Suppressor macrophage treated with lipopolysaccharide for 4 hours (primary cell): ENCODE measurements around the gene CTXN1.
"Not testable (repeated sequence)": the region's sequence is repeated elsewhere in the genome, so short reads cannot be mapped to it uniquely, and the experiment has no call there.

Experiments used
- DNase-seq: peaks from one replicate; pipeline ENCODE4 v3.0.0-alpha.2; 2020

CTXN1 gene

GRCh38 chr19:7924651-7925170 is 1.2 kb downstream of the CTXN1 start:
- no peak for DNase-seq

DNA sequence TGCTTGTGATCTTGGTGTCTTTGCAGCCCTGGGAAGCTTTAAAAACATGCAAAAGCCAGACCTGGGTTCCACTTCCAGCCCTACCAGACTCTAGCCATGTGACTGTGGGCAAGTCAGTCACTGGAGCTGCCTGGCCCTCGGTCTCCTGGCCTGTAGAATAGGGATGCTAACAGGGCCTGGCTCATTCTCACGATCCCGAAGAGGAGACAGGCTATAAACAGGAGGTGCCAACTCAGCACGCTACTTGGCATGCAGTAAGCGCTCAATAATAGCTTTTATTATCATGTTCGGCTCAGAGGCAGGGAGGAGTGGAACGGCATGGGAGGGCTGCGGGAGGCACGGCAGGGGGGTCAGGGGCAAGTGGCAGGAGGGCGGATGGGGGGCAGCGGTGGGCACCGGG is 1.7 kb downstream of the CTXN1 start:
- DNase-seq: no peak

DNA sequence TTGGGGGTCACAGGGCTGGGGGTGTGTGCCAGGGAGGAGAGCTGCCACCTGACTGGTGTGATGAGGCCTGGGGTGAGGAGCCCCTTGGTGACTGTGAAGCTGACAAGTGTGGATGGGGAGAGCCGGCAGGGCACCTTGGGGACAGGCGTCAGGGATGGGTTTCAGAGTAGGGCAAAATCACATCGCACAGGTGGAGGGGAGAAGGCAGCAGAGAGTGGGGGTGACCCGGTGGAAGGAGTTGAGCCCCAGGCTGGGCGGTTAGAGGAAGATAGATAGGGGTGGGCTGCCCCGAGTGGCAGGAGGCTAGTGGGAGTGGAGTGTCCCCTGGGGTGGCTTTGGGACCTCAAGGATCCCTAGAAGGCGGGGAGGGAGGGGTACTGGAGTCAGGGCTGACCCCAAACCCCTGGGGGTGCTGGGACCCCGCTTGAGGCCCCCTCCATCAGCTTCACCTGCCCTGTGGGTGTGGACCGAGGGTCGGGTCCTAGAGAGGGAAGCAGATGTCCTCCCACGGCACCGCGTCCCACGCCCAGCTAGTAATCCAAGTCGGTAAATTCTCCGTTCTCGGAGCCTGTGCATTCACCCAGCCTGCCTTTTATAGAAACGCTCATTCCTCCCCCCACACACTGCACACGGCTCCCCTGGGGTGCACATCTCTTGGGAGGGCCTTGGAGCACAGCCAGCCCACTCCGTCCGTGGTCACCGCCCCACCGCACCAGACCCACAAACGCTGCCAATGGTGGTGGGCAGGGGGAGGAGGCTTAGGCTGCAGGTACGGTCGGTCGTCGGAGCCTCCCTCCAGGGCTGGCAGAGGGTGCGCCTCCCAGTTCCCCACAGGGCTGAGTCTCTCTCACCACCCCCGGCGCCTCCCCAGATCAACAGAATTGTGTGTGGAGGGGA is 2.4 kb downstream of the CTXN1 start:
- no peak for DNase-seq

DNA sequence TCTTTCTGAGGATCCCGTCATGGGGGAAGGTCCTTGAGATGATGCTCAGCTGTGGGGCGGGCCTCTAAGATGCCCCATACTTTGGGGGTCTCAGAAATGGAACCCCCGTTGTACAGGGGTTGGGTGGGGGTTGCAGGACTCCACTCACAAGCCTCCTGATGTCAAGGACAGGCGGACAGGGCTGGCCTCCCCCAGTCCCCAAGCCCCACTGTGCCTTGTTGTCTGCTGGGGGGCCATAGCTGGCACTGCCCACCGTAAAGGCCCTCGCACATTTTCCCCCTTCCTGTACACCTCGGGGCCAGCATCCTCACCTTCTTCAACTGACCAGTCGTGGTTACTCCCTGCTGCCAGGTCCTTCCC is 3.1 kb downstream of the CTXN1 start:
- no peak for DNase-seq

DNA sequence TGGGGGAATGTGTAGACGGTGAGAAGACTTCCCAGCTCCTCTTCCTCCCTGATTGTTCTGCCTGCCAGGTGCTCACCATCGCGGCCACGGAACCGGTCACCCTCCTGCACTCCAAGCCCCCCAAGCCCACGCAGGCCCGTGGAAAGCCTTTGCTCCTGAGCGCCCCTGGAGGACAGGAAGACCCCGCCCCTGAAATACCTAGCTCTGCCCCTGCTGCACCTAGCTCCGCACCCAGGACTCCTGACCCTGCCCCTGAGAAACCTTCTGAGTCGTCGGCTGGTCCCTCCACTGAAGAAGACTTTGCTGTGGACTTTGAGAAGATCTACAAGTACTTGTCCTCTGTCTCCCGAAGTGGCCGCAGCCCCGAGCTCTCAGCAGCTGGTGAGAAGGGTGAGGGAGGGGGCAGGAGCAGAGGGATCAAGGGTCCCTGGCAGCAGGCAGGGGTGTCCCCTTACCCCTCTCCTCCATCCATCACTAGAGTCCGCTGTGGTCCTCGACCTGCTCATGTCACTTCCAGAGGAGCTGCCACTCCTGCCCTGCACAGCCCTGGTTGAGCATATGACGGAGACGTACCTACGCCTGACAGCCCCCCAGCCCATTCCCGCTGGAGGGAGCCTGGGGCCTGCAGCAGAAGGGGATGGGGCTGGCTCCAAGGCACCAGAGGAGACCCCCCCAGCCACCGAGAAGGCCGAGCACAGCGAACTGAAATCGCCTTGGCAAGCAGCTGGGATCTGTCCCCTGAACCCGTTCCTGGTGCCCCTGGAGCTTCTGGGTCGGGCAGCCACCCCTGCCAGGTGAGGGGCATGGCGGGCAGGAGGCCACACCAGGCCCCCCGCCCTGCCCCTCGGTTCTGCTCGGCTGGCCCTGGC is 3.7 kb downstream of the CTXN1 start:
- no peak for DNase-seq

GRCh38 chr19:7921302-7921966 is 4.5 kb downstream of the CTXN1 start:
- no peak for DNase-seq

DNA sequence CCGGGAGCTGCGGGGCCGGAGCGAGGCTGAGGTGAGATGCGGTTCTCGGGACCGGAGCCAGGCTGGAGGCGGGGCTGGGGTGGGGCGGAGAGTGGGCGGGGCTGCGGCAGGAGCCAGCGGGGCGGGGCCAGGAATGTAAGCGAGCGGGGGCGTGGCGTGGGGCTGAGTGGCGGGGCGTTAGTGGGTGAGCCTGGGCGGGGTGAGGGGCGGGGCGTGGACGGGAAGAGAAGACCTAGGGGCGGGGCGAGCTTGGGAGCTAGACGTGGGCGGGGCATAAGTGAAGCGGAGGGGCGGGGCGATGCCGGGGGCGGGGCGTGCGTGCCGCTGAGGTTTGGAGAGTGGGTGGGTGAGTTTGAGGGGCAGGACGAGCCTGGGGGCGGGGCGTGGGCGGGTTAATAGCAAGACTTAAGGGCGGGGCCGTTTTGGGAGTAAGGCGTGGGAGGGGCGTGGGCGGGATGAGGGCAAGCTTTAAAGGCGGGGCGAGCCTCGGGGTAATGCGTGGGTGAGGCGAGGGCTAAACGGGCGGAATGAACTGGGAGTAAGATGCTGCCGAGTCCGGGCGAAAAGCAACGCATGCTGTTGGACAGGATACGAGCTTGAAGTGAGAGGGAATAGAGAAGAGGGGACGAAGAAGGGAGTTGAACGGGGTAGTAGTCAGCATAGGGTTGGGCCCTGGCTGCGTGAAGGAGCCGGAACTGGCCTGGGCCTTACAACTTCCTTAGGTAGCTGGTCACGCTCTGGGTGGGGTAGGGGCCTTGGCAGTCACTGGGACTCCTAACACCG is 5.2 kb downstream of the CTXN1 start:
- DNase-seq: peak; percentile 100

DNA sequence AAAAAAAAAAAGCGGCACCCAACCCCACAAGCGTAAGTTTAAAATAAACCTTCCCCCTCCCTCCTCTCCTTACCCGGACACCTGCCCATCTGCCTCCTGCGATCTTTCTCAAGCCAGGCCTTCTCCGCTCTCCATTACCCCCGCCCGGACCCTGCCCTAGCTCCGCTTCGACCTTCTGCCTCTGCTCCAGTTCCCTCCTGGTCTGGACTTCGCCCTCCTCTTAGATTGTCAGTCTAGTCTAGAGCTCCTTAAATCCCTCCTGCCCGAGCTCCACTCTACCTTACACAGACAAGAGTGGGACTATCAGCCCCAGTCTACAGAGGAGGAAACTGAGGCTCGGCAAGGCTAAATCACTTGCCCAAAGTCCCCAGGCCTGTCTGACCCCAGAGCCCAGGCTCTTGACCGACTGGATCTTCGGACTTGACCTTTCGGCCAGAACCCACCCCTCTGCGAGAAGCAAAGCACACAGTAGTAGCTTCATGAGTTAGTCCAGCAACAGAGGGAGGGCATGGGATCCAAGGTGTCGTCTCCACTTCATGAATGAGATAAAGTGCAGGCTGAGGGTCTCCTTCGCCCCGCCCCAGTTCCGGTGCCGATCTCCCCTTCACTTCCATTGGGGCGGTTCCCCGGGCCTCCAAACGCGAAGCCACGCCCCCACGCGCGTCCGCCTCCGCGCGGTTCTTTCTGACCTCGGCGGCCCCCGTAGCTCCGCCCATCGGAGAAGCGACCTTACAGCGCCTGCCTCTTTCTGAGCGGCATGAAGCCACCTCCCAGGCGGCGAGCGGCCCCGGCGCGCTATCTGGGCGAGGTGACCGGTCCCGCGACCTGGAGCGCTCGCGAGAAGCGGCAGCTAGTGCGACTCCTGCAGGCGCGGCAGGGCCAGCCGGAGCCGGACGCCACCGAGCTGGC is 6.1 kb downstream of the CTXN1 start, which contains the start of gene SNAPC2:
Gene SNAPC2 (plus strand): TSS at position 729 of the 909 bp plus-strand sequence. CDS start 29 bp downstream, at position 758.
- peak; percentile 96 for DNase-seq

- no peak for DNase-seq
Observed at GRCh38 chr19:7918615-7919421, 7.1 kb downstream of the CTXN1 start.

GRCh38 chr19:7918062-7918614 is 7.8 kb downstream of the CTXN1 start:
- not testable (repeated sequence) for DNase-seq

GRCh38 chr19:7917267-7918061 is 8.5 kb downstream of the CTXN1 start:
- peak; percentile 62 for DNase-seq

DNA sequence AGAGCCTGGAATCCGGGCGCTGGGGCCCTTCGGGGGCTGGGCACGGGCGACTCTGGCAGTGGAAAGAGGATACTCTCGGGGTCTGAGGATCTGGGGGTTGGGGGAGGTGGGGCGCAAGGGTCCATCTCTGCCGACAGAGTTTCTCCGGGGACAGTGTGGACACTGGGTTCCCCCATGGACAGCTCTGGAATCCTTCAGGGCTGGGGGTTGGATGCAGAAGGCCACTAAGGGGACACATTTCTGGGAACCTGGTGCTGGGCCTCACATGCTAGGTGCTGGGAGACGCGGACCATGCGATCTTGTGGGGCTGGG is 9.0 kb downstream of the CTXN1 start:
- DNase-seq: no peak

- peak; percentile 56 for DNase-seq
Observed at GRCh38 chr19:7916103-7916954, 9.6 kb downstream of the CTXN1 start.

GRCh38 chr19:7915250-7916102 is 10.5 kb downstream of the CTXN1 start:
- DNase-seq: no peak

DNA sequence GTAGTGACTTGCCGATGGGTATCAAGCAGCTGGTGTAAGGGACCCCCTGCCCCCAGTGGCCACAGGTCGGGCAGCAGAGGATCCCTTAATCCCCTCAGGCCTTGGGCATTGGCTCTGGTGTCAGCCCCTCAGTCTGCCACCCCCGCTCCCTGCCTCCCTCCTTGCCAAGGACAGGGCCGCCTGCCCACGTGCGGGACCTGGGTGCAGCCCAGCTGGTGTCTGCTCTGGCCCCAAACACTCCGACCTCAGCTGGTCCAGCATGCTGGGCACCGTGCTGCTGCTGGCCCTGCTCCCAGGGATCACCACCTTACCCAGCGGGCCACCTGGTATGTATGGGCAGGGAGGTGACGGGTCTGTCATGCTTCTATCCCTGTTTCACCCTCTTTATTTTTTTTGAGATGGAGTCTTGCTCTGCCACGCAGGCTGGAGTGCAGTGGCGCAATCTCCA is 11.3 kb downstream of the CTXN1 start, which contains the start of gene TGFBR3L:
Gene TGFBR3L (plus strand): TSS at position 233 of the 448 bp plus-strand sequence.
- no peak for DNase-seq

GRCh38 chr19:7914099-7914498 is 11.8 kb downstream of the CTXN1 start:
- DNase-seq: no peak

GRCh38 chr19:7913652-7914051 is 12.3 kb downstream of the CTXN1 start:
- DNase-seq: no peak
